ENCODE measurements around the gene IGSF9.
A peak's percentile ranks its signal among the peaks of the same experiment; 100 is the strongest.

The IGSF9 gene, protein sequence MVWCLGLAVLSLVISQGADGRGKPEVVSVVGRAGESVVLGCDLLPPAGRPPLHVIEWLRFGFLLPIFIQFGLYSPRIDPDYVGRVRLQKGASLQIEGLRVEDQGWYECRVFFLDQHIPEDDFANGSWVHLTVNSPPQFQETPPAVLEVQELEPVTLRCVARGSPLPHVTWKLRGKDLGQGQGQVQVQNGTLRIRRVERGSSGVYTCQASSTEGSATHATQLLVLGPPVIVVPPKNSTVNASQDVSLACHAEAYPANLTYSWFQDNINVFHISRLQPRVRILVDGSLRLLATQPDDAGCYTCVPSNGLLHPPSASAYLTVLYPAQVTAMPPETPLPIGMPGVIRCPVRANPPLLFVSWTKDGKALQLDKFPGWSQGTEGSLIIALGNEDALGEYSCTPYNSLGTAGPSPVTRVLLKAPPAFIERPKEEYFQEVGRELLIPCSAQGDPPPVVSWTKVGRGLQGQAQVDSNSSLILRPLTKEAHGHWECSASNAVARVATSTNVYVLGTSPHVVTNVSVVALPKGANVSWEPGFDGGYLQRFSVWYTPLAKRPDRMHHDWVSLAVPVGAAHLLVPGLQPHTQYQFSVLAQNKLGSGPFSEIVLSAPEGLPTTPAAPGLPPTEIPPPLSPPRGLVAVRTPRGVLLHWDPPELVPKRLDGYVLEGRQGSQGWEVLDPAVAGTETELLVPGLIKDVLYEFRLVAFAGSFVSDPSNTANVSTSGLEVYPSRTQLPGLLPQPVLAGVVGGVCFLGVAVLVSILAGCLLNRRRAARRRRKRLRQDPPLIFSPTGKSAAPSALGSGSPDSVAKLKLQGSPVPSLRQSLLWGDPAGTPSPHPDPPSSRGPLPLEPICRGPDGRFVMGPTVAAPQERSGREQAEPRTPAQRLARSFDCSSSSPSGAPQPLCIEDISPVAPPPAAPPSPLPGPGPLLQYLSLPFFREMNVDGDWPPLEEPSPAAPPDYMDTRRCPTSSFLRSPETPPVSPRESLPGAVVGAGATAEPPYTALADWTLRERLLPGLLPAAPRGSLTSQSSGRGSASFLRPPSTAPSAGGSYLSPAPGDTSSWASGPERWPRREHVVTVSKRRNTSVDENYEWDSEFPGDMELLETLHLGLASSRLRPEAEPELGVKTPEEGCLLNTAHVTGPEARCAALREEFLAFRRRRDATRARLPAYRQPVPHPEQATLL

DNA sequence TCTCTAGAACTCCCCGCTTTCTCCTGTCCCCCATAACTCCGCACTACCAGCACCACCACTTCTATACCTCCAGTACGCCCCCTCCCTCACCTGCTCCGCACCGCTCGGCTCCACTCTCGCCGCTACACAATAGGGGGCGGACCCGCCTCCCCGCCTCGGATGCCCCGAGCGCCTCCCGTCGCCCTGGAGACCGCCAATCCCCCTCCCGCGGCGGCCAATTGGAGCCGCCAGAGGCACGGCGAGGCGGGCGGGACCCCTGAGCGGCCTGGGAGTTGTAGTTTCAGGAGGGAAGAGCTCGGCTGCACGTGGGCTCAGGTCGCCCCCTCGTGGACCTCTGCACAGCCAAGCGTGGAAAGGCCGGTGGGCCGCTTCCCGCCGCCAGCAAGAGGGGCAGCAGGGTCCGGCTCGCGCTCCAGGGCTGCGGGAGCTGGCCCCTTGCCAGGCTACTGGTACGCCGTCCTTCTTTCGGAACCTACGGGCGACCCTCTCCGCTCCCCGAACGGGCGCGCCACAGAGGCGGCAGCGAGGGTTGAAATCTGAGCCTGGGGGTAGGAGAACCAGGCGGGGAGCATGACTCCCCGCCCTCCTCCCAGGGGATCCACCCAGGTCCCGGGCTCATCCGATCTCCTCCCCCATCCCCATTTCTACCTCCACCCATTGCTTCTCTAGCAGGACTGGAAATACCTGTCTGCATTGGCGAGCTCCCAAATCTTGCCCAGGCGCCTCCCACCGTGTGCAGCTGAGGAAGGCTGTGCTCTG is at the start of gene IGSF9:
IGSF9 (minus strand) TSS at position 131 of the 759 bp plus-strand sequence. CDS start 2,159 bp downstream, outside the sequence.
- DNase-seq, result peak; percentile 83

GRCh38 chr1:159994896-159995295 is 49.5 kb upstream of the IGSF9 start:
- no peak for DNase-seq

DNA sequence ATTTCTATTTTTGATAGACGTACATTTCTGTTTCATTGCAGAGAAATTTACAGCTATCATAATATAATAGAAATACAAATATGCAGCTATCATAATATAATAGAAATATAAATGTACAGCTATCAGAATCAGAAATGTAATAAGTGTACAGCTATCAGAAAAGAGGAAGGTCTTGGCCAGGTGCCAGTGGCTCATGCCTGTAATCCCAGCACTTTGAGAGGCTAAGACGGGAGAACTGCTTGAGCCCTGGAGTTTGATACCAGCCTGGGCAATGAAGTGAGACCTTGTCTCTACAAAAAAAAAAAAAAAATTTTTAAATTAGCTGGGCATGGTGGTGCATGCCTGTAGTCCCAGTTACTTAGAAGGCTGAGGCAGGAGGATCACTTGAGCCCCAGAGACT is 48.5 kb upstream of the IGSF9 start:
- DNase-seq, result no peak

- no peak for DNase-seq
Observed at GRCh38 chr1:159992161-159992560, 46.7 kb upstream of the IGSF9 start.

GRCh38 chr1:159991513-159991912 is 46.1 kb upstream of the IGSF9 start:
- DNase-seq, result no peak

DNA sequence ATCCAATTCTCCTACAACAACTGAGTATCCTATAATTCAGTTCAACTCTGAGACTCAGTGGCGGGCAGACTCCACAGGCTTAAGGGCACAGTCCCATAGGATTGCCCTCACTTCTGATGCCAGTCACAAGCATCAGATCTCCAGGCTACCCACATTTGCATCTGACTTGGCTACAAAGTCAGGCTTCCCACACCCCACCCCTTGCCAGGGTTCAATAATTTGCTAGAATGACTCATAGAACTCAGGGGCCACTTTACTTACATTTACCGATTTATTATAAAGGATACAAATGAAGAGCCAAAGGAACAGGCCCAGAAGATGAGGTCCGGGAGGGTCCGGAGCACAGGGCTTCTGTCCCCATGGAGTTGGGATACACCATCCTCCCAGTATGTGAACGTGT is 44.6 kb upstream of the IGSF9 start:
- DNase-seq, result no peak

DNA sequence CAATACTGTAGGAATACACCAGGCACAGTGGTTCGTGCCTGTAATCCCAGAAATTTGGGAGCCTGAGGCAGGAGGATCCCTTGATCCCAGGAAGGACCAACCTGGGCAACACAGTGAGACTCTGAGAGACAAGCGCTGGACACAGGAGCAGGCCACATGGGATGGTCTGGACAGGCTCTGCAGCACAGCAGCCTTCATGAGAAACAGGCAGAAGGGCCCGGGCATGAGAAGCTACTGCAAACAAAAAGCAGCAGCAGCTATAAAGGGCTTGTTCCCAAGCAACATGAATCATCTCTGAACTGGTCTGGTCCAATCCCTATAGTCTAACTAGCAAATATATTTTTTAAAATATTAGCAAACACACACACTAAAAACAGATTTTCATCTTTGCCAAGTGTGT is 44.2 kb upstream of the IGSF9 start:
- no peak for DNase-seq

DNA sequence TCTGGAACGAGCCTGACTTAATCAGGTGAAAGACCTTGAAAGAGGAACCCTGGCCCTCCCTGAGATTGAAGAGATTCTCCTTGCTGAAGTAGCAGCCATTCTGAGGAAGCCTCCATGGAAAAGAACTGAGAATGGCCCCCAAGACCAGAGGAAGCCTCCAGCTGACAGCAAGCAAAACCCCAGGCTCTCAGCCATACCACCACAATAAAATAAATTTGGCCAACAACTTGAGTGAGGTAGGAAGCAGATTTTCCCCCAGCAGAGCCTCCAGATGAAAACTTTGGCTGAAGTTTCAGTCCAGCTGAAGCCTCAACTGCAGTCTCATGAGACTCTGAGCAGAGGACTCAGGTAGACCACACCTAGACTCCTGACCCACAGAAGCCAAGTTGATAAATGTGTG is 42.6 kb upstream of the IGSF9 start:
- DNase-seq, result no peak

DNA sequence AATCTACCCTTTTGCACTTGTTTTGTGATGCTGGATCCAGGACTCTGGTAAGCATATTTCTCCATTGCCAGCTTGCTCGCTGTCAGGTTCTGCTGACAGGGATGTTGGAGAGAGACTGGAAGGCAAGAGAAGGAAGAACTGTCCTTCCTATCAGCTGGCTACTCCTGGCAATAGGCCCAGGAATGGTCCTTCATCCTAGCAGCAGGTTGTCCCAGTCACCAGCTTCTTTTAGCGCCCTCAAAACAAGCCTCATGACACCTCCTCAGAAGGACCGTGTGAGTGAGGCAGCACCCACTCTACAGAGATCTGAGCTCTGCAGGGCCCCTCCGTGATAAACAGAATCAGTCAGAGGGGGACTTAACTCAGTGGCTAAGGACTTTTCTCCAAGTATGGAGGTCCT is 41.8 kb upstream of the IGSF9 start:
- DNase-seq, result no peak

- DNase-seq, result no peak
Observed at GRCh38 chr1:159986531-159986930, 41.1 kb upstream of the IGSF9 start.

- DNase-seq, result no peak
Observed at GRCh38 chr1:159986093-159986492, 40.7 kb upstream of the IGSF9 start.

GRCh38 chr1:159985473-159985872 is 40.1 kb upstream of the IGSF9 start:
- DNase-seq, result no peak

- no peak for DNase-seq
Observed at GRCh38 chr1:159983681-159984080, 38.3 kb upstream of the IGSF9 start.

DNA sequence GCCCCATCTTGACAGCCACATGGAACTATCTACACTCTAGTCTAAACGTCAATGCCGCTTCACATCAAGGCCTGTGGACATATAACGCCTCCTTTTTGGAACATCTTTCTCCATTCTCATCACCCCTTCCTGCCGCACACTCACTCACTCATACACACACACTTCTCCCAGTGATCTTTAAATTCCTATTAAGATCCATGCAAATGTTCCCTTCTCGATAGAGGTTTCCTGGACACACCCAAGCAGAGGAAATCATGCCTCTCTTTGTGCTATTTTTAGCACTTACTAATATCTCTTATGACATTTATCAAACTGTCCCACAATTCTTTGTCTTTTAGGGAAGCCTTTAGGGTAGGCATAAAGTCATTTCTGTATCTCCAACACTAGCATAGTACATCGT is 36.9 kb upstream of the IGSF9 start:
- no peak for DNase-seq

- no peak for DNase-seq
Observed at GRCh38 chr1:159981351-159982055, 36.1 kb upstream of the IGSF9 start.

GRCh38 chr1:159980786-159981185 is 35.4 kb upstream of the IGSF9 start:
- no peak for DNase-seq

- no peak for DNase-seq
Observed at GRCh38 chr1:159980076-159980475, 34.7 kb upstream of the IGSF9 start.

DNA sequence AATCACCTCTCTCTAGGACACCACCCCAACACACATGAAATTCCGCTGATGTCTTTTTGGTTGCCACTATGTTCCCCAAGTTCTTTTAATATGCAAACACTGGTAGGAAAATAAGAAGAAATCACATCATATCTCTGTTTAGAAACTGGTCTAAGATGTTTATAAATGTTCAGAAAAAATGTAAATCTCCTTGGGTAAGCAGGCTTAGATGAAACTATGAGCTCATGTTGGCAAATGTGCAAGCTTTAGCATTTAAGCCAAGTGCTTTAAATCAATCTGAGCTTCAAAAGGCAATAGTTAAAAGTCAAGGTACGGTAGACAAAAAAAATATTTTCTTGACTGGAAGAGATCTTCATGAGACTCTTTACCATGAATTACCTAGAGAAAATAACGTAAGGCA is 33.8 kb upstream of the IGSF9 start:
- DNase-seq, result no peak

DNA sequence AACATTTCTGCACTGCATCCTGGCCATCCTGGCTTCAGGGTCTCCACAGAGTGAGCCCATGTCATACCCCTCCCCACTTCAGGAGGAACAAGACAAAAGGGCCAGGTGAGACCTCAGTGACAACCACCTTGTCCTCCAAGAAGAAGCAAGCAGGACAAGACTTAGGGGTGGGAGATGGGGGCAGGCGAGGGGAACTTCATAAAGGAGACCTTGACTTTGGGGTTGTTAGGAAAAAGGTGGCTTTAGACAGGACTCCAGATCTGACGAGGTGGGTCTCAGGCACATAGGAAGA is 32.6 kb upstream of the IGSF9 start:
- DNase-seq, result no peak

DNA sequence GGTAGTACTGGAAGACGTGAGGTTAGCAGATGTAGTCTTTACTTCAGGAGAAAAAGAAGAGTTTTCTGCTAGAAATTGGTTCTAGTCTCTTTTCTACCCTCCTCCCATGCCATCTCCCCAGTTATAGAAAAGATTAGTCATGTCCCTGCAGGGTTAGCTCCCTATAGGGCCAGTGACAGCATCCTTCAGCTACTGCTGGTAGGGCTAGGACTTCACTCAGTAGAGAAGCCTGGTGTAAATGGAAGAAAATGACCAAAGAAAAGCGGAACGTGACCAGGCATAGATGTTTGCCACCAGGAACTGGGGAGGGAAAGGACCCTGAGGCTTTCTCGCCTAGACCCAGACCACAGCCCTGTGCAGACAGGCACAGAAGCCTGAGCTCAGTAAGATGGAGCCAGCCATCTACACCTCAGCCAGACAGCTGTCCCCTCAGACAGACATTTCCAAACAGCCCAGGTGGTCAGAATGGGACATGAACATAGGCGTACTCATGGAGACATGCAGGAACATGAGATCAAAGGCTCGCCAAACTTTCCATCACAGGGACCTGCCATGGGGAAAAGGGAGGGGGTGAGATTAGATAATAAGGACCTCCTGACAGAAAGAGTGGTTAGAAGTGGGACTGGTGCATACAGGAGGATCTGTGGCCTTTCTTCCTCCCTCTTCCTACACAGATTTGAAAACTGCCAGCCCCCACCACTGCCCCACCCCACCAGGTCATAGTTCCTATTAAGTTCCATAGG is 32.1 kb upstream of the IGSF9 start:
- DNase-seq, result no peak

- no peak for DNase-seq
Observed at GRCh38 chr1:159974350-159974965, 29.0 kb upstream of the IGSF9 start.

Measured in activated T-cell treated with anti-CD3 and anti-CD28 coated beads, Interleukin-2, amount 50 U/mL, for 1 hour (primary cell).